Neural crest cell (in vitro differentiated cells): ENCODE results near the gene CXCL16. TPM values are rescaled to one million over a fixed set of nuclear protein-coding genes. Genes with fewer than 3 reads are reported as not detected.

Experiments
- DNase-seq: peaks from one replicate; pipeline ENCODE4 v3.0.0; 2021; ENCODE audit warnings: low read depth, mixed read lengths, low spot score
- H3K27ac Mint-ChIP-seq: one replicate; pipeline ENCODE4 v1.8.0; 2021; ENCODE audit warnings: mild to moderate bottlenecking, mixed read lengths; ENCODE audit not compliant: unreplicated experiment
- H3K27me3 Mint-ChIP-seq: 2 replicates; pipeline ENCODE4 v1.8.0; 2021; ENCODE audit warnings: low read depth, mild to moderate bottlenecking, mixed read lengths
- H3K36me3 Mint-ChIP-seq: 2 replicates; pipeline ENCODE4 v1.8.0; 2021; ENCODE audit warnings: low read depth, mild to moderate bottlenecking, mixed read lengths
- H3K4me1 Mint-ChIP-seq: 2 replicates; pipeline ENCODE4 v1.8.0; 2021; ENCODE audit warnings: mixed read lengths
- H3K4me3 Mint-ChIP-seq: one replicate; pipeline ENCODE4 v1.8.0; 2021; ENCODE audit warnings: mild to moderate bottlenecking, mixed read lengths
- H3K9me3 Mint-ChIP-seq: 2 replicates; pipeline ENCODE4 v1.8.0; 2021; ENCODE audit warnings: mixed read lengths
- total RNA-seq: library from RNA; stranded (reverse); gene quantifications from 2 replicates; pipeline ENCODE4 v1.2.1, GENCODE V29; 2021
- TF ChIP-seq, protein P1 (sequence below): fragments of 200-600 bp; sonication (generic); conservative IDR thresholded peaks from 2 replicates; pipeline ENCODE4 v1.5.0; 2021; ENCODE audit warnings: antibody characterized with exemption, mild to moderate bottlenecking

CXCL16 gene
- total RNA-seq, 1 donor from 2014 or later = not detected

DNA sequence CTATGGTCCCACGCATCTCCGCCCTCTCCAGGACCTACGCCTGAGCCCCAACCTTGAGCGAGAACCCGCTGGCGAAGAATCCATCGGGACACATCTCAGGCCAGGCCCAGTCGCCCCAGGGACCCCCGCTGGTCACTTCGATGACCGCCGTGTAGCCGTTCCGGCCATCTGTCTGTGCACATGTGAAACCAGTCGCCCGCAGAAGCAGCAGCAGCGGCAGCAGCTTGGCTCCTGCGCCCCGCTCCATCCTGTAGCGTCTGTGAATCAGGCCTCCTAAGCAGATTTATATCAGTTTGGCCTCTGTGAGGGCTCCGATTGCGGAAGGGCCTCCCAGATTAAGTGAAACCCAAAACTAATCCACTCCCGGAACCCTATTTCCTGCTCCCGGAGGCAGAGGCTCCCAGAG is 46.4 kb upstream of the CXCL16 start, which contains the start of gene VMO1:
Gene VMO1 (minus strand): TSS at position 259 of the 406 bp plus-strand sequence. CDS start 12 bp downstream, at position 247.
- H3K27me3 Mint-ChIP-seq = peaks cover 38% of the 10 kb centered on the region
- peak within 1 kb of the TSS; percentile 85 for H3K4me3 Mint-ChIP-seq
- no peaks in the 10 kb centered on the region for H3K9me3 Mint-ChIP-seq
- H3K4me1 Mint-ChIP-seq = peaks cover 17% of the 10 kb centered on the region
- TF ChIP-seq, protein P1, sequence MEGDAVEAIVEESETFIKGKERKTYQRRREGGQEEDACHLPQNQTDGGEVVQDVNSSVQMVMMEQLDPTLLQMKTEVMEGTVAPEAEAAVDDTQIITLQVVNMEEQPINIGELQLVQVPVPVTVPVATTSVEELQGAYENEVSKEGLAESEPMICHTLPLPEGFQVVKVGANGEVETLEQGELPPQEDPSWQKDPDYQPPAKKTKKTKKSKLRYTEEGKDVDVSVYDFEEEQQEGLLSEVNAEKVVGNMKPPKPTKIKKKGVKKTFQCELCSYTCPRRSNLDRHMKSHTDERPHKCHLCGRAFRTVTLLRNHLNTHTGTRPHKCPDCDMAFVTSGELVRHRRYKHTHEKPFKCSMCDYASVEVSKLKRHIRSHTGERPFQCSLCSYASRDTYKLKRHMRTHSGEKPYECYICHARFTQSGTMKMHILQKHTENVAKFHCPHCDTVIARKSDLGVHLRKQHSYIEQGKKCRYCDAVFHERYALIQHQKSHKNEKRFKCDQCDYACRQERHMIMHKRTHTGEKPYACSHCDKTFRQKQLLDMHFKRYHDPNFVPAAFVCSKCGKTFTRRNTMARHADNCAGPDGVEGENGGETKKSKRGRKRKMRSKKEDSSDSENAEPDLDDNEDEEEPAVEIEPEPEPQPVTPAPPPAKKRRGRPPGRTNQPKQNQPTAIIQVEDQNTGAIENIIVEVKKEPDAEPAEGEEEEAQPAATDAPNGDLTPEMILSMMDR = no peak
- no peak for DNase-seq
- H3K27ac Mint-ChIP-seq = no peak within 1 kb of the TSS
- H3K36me3 Mint-ChIP-seq = no peaks in the 10 kb centered on the region

DNA sequence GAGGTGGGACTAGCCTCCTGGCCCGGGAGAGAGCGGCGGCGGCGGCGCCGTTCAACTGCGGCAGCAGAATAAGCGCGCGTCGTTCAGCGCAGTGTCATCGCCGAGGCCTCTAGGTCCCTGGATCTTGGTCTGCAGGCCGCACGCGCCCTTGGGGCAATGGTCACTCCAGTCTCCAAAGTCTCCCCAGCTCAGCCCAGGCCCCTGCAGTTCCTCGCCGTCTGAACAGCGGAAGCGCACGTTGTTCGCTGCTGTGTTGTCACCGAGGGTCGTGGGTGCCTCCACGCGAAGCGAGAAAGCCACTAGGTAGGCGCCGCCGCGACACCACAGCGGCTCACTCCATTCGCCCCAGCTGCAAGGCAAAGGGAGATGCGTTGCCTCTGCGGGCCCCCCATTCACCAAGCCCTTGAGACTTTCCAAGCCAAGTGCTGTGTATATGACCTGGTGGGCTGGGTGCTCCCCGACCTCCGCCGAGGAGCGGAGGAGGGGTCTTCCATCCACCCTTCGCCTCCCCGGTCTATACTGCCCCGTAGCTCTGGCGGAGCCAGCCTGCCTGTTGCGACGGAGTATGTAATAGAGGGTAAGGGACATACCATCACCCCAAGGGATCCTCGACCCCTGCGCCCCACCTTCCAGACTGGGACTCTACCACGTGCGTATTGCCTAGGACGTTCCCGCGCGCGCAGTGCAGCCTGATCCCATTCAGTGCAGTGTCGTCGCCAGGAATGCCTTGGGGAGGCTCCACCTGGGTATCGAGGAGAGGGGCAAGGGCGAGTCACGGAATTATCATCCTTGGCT is 45.8 kb upstream of the CXCL16 start:
- H3K4me1 Mint-ChIP-seq = peaks cover 14% of the 10 kb centered on the region
- H3K4me3 Mint-ChIP-seq = no peak overlapping the region
- no peaks in the 10 kb centered on the region for H3K36me3 Mint-ChIP-seq
- H3K9me3 Mint-ChIP-seq = no peaks in the 10 kb centered on the region
- H3K27ac Mint-ChIP-seq = no peak overlapping the region
- no peak for DNase-seq
- H3K27me3 Mint-ChIP-seq = peaks cover 41% of the 10 kb centered on the region
- TF ChIP-seq, protein P1 = no peak

DNA sequence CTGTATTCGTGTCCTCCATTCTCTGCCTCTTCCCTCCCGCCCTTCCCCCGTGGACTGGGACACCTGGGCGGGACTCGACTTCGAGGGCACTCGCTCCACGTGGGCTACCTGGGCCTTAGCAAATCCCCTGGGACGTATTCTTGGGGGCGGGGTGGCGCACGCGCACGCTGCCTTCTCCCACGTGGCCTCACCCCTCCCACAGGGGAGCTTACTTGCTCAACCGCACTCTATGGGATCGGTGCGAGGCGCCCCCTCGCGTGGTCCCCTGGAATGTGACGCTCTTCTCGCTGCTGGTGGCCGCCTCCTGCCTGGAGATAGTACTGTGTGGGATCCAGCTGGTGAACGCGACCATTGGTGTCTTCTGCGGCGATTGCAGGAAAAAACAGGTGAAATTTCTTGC is 42.9 kb upstream of the CXCL16 start:
- Mint-ChIP-seq H3K9me3 (no peaks in the 10 kb centered on the region), H3K4me3 (no peak overlapping the region), H3K4me1 (no peaks in the 10 kb centered on the region), H3K27ac (no peak overlapping the region), H3K36me3 (no peaks in the 10 kb centered on the region), H3K27me3 (peaks cover 40% of the 10 kb centered on the region)
- no peak for DNase-seq
- TF ChIP-seq, protein P1 = no peak

DNA sequence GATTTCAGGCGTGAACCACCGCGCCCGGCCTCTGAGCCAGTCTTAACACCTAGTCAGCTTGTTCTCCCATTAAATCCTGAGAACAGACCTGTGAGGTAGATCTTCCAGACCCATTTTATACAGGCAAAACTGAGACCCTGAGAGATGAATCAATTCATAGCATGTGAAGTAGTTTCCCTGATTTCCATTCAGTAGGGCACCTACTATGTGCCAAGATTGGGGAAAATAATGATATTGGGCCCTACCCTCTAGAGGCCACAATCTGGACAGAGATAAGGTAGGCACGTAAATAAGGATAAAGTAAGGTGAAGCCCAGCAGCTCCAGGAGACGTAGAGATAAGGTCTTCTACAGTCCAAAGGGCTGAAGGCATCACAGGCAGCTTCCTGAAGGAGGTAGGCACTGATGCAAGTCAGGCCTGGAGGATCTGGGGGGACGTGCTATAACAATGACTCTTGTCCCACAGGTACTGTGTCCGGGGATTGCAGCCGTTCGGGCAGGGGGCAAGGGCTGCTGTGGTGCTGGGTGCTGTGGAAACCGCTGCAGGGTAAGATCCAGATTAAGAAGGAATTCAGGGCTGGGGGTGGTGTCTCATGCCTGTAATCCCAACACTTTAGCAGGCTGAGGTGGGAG is 40.7 kb upstream of the CXCL16 start:
- DNase-seq = no peak
- no peaks in the 10 kb centered on the region for H3K36me3 Mint-ChIP-seq
- H3K27ac Mint-ChIP-seq = no peak overlapping the region
- H3K4me1 Mint-ChIP-seq = no peaks in the 10 kb centered on the region
- TF ChIP-seq, protein P1 = no peak
- H3K9me3 Mint-ChIP-seq = no peaks in the 10 kb centered on the region
- H3K4me3 Mint-ChIP-seq = no peak overlapping the region
- H3K27me3 Mint-ChIP-seq = peaks cover 28% of the 10 kb centered on the region

DNA sequence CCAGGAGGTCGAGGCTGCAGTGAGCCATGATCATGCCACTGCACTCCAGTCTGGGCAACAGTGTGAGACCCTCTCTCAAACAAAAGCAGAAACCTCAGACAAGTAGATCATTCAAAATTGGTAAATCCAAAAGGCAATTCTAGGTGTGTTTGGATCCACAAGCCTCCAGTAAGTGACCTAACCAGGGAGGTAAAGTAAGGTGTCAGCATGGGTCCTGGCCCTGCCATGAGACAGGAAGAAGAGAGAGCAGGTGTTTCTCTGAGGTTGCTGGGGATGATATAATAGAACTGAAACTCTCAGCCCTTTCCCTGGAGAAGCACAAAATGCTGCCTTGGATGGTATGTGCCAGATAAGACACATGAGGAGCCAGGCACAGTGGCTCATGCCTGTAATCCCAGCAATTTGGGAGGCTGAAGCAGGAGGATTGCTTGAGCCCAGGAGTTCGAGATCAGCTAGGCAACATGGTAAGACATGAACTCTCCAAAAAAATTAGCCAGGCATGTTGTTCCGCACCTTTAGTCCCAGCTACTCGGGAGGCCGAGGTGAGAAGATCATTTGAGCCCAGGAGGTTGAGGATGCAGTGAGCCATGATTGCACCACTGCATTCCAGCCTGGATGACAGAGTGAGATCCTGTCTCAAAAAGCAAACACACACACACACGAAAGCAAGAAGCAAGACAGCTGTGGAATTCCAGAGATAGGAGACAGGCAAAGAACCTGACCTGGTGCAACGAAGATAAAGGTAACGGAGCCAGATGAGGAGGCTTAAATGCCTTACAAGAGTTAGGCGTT is 38.4 kb upstream of the CXCL16 start:
- H3K27ac Mint-ChIP-seq = no peak overlapping the region

More for the DNA sequence above, 38.4 kb upstream of the CXCL16 start:
- no peaks in the 10 kb centered on the region for H3K36me3 Mint-ChIP-seq
- peaks cover 32% of the 10 kb centered on the region for H3K27me3 Mint-ChIP-seq
- H3K4me1 Mint-ChIP-seq = no peaks in the 10 kb centered on the region
- H3K4me3 Mint-ChIP-seq = no peak overlapping the region
- TF ChIP-seq, protein P1 = no peak
- no peaks in the 10 kb centered on the region for H3K9me3 Mint-ChIP-seq
- no peak for DNase-seq
